ENCODE data around the gene EGFR.

The EGFR gene

GRCh38 chr7:55082228-55082603 lies 63.4 kb downstream of the EGFR start:
- Histone ChIP-seq H3F3A (ENCODE audit: low read depth) (no peaks in the 10 kb centered on the region), H4K20me1 (ENCODE audit: insufficient read depth, low read length, poor library complexity, severe bottlenecking) (no peaks in the 10 kb centered on the region), H3K4me1 (ENCODE audit: insufficient read depth, low read length, poor library complexity, severe bottlenecking) (no peaks in the 10 kb centered on the region), H3K9me2 (replicated peaks; ENCODE audit: low read depth, low read length) (no peaks in the 10 kb centered on the region; the same call in 1 of the 2 replicates), H3K4me2 (ENCODE audit: low read depth, low read length, poor library complexity, severe bottlenecking) (no peak overlapping the region), H3K9me3 (ENCODE audit: insufficient read depth, low read depth, low read length) (no peaks in the 10 kb centered on the region; the same call in 1 of the 2 replicates), H3K27me3 (ENCODE audit: insufficient read depth, low read length, poor library complexity, severe bottlenecking) (no peaks in the 10 kb centered on the region), H3K4me3 (ENCODE audit: low read length, poor library complexity, severe bottlenecking) (no peak overlapping the region), H3K36me3 (ENCODE audit: insufficient read depth, low read length) (no peaks in the 10 kb centered on the region), H3K79me2 (ENCODE audit: insufficient read depth, low read length) (no peaks in the 10 kb centered on the region), H2AFZ (ENCODE audit: low read length) (no peak overlapping the region), H3K9ac (ENCODE audit: low read depth, low read length, poor library complexity, severe bottlenecking) (no peak overlapping the region)
- TF ChIP-seq EZH2phosphoT487 (IDR thresholded peaks at IDR 0.05; ENCODE audit: borderline replicate concordance) (no peak), CTCF (conservative IDR thresholded peaks at IDR 0.05; ENCODE audit: low read length) (no peak)

DNA sequence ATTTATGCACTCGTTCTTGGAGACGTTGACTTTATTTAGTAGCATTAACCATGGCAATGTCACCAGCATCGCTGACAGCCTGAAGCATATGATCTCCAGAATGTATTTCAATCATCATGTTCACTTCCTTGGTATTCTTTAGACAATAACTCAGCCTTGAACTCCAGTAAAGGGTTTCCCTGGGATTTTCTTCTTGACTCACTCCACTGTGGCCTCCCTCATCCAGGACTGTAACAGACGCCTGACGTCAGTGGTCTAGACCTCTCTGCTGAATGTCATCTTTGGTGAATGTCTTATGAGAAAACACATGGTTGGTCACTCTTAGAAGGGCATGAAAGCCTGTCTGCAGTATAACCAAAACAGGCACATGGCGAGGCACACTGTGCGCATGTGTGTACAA lies 64.4 kb downstream of the EGFR start:
- no peak overlapping the region for H3K4me3 ChIP-seq (ENCODE audit: low read length, poor library complexity, severe bottlenecking)
- H3K4me1 ChIP-seq (ENCODE audit: insufficient read depth, low read length, poor library complexity, severe bottlenecking): no peaks in the 10 kb centered on the region
- H3K27me3 ChIP-seq (ENCODE audit: insufficient read depth, low read length, poor library complexity, severe bottlenecking): no peaks in the 10 kb centered on the region
- no peak overlapping the region for H3K4me2 ChIP-seq (ENCODE audit: low read depth, low read length, poor library complexity, severe bottlenecking)
- H3K9me3 ChIP-seq (ENCODE audit: insufficient read depth, low read depth, low read length): no peaks in the 10 kb centered on the region; the same call in 1 of the 2 replicates
- H3K9ac ChIP-seq (ENCODE audit: low read depth, low read length, poor library complexity, severe bottlenecking): no peak overlapping the region
- no peaks in the 10 kb centered on the region for H4K20me1 ChIP-seq (ENCODE audit: insufficient read depth, low read length, poor library complexity, severe bottlenecking)
- no peaks in the 10 kb centered on the region for H3F3A ChIP-seq (ENCODE audit: low read depth)
- no peaks in the 10 kb centered on the region for H3K36me3 ChIP-seq (ENCODE audit: insufficient read depth, low read length)
- H3K9me2 ChIP-seq (replicated peaks; ENCODE audit: low read depth, low read length): no peaks in the 10 kb centered on the region; the same call in 1 of the 2 replicates
- TF ChIP-seq CTCF (conservative IDR thresholded peaks at IDR 0.05; ENCODE audit: low read length) (no peak), EZH2phosphoT487 (IDR thresholded peaks at IDR 0.05; ENCODE audit: borderline replicate concordance) (no peak)
- no peak overlapping the region for H2AFZ ChIP-seq (ENCODE audit: low read length)
- no peaks in the 10 kb centered on the region for H3K79me2 ChIP-seq (ENCODE audit: insufficient read depth, low read length)

DNA sequence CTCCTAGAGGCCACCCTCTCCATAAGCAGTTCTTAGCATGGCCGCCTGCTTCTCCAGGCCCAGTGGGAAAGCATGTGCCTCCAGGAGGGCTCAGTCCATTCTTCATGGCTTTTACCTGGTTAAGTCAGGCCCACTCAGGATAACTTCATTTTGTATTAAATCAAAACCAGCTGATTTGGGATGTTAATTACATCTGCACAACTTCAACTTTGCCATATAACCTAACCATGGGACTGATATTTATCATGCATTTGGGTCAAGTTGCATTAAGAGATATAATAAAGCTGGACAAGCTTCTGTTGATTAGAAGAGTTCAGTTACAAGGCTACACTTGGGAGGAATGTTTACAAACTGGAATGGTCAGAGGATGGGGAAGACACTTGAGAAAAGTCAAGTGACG lies 65.5 kb downstream of the EGFR start:
- H4K20me1 ChIP-seq (ENCODE audit: insufficient read depth, low read length, poor library complexity, severe bottlenecking): no peaks in the 10 kb centered on the region
- no peak overlapping the region for H2AFZ ChIP-seq (ENCODE audit: low read length)
- H3K27me3 ChIP-seq (ENCODE audit: insufficient read depth, low read length, poor library complexity, severe bottlenecking): no peaks in the 10 kb centered on the region
- no peak overlapping the region for H3K4me2 ChIP-seq (ENCODE audit: low read depth, low read length, poor library complexity, severe bottlenecking)
- no peaks in the 10 kb centered on the region for H3F3A ChIP-seq (ENCODE audit: low read depth)
- H3K36me3 ChIP-seq (ENCODE audit: insufficient read depth, low read length): no peaks in the 10 kb centered on the region
- no peaks in the 10 kb centered on the region for H3K4me1 ChIP-seq (ENCODE audit: insufficient read depth, low read length, poor library complexity, severe bottlenecking)
- H3K9ac ChIP-seq (ENCODE audit: low read depth, low read length, poor library complexity, severe bottlenecking): no peak overlapping the region
- no peak for TF ChIP-seq EZH2phosphoT487 (IDR thresholded peaks at IDR 0.05; ENCODE audit: borderline replicate concordance)
- no peak for TF ChIP-seq CTCF (conservative IDR thresholded peaks at IDR 0.05; ENCODE audit: low read length)
- no peak overlapping the region for H3K4me3 ChIP-seq (ENCODE audit: low read length, poor library complexity, severe bottlenecking)
- H3K79me2 ChIP-seq (ENCODE audit: insufficient read depth, low read length): no peaks in the 10 kb centered on the region
- no peaks in the 10 kb centered on the region; the same call in 1 of the 2 replicates for H3K9me2 ChIP-seq (replicated peaks; ENCODE audit: low read depth, low read length)
- H3K9me3 ChIP-seq (ENCODE audit: insufficient read depth, low read depth, low read length): no peaks in the 10 kb centered on the region; the same call in 1 of the 2 replicates

Measured in Loucy (cell line).